Measurements from ENCODE around the gene EHD2. TPM values are rescaled to one million over a fixed set of nuclear protein-coding genes. Genes with fewer than 3 reads are reported as not detected.

Gene EHD2
- total and polyA plus RNA-seq, 2 of the 4 experiments (the other 2 are of a cell fraction): 35.3 to 181 TPM

DNA sequence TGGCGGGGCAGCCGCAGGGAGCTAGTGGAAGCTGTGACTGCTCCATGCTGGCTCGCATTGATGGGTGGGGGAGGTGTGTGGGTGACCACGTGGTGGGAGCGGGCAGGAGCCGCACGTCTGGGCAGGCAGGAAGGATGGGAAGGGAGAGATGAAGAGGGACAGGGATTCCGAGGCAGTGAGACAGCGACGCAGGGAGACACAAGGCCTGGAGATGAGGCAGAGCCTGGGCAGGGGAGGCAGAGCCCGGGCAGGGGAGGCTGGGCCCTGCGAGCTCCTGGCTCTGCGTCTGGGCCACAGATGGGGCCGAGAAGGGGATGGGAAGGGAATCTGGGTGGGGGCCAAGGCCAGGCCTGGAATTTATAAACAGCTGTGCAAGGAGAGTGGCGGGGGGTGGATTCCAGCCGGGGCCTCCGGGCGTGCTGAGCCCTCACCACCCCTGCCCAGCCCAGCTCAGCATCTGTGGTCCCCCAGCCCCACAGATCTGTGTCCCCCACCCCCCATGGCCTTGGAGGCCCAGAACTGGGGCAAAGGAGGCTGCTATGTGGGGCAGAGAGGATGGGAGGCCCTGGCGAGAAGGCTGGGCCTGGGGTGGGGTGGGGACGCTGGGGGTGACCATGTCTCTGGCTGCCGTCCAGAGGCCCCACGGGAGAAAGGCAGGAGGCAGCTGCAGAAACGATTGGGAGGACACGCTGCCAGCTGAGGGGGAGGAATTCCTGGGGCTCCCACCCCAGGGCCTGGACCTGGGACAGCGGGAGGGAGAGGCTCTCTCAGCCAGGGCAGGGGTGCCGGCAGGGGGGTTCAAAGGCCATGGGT lies 6.0 kb downstream of the EHD2 start:
- Histone ChIP-seq H4K8ac (ENCODE audit: low read depth in 2 of 2, low read length in 2 of 2) (peak overlapping the region; percentile 2 to 86), H3K9me1 (ENCODE audit: insufficient read depth, low read length) (peaks cover 24% of the 10 kb centered on the region), H3K36me3 (ENCODE audit: control insufficient read depth, insufficient read depth, low read length) (peaks cover 49% of the 10 kb centered on the region), H3K9ac (ENCODE audit: low read depth, low read length) (peak overlapping the region; percentile 58), H3K4me3 (ENCODE audit: insufficient read depth, low read depth, low read length) (0 out of 2 replicates have a peak overlapping the region, but pooled peaks have one; percentile 7), H2BK120ac (ENCODE audit: low read depth, low read length) (peak overlapping the region; percentile 74), H3K9me3 (ENCODE audit: control insufficient read depth, insufficient read depth, low read length) (no peaks in the 10 kb centered on the region), H3K4me1 (ENCODE audit: control insufficient read depth, insufficient read depth, low read length) (peaks cover 39% of the 10 kb centered on the region), H3K18ac (ENCODE audit: low read depth, low read length) (peak overlapping the region; percentile 72; the same call in 1 of the 2 replicates), H2AK5ac (ENCODE audit: low read depth, low read length) (peak overlapping the region; percentile 94), H2AK9ac (replicated peaks; ENCODE audit: low read depth, low read length, poor library complexity) (peak overlapping the region; percentile 93), H2BK15ac (ENCODE audit: low read depth, low read length) (peak overlapping the region; percentile 32; the same call in 1 of the 3 replicates), H4K91ac (ENCODE audit: insufficient read depth, low read depth, low read length) (peak overlapping the region; percentile 96), H4K5ac (ENCODE audit: low read depth, low read length) (peak overlapping the region; percentile 59; the same call in 1 of the 2 replicates), H2AFZ (replicated peaks; ENCODE audit: low read length, poor library complexity) (peak overlapping the region; percentile 84), H3K27me3 (ENCODE audit: control insufficient read depth, insufficient read depth, low read length) (no peaks in the 10 kb centered on the region), H3K56ac (ENCODE audit: extremely low read depth, insufficient read depth, low read length) (peak overlapping the region; percentile 78), H3K14ac (replicated peaks; ENCODE audit: low read depth, low read length) (peak overlapping the region; percentile 76), H3K23ac (ENCODE audit: low read depth, low read length) (peak overlapping the region; percentile 68), H2BK20ac (ENCODE audit: low read depth, low read length) (peak overlapping the region; percentile 58; the same call in 1 of the 2 replicates), H3K4ac (ENCODE audit: low read depth, low read length) (peak overlapping the region; percentile 87), H3K27ac (ENCODE audit: insufficient read depth, low read length) (peak overlapping the region; percentile 97), H3K4me2 (ENCODE audit: low read depth, low read length) (peak overlapping the region; percentile 66; the same call in 1 of the 2 replicates), H3K79me1 (ENCODE audit: low read depth in 1 of 2, low read length in 2 of 2) (peaks cover 12 to 58% of the 10 kb centered on the region in 2 experiments), H4K20me1 (ENCODE audit: insufficient read depth, low read length) (peaks cover 52% of the 10 kb centered on the region), H2BK5ac (ENCODE audit: low read depth, low read length, poor library complexity, severe bottlenecking) (peak overlapping the region; percentile 98)
- DNase-seq (peak; percentile 99), ATAC-seq (ENCODE audit: low read depth) (peak; percentile 85)
- ChIA-PET CTCF (interaction anchor here (1.3 kb wide), 1 partner anchor 21 kb away, joined by 3 read pairs; no protein-coding TSS in a partner anchor), POLR2A (ENCODE audit: unreplicated experiment) (interaction anchor here (1.0 kb wide), 2 partner anchors 11 to 13 kb away, joined by 9 to 36 read pairs; no protein-coding TSS in a partner anchor)
- 0% methylated on average over 10 of the region's 26 CpGs; no CpG with 5 or more reads in 1 of the 2 experiments for WGBS, 2 experiments (ENCODE audit: extremely low coverage in 2 of 2, insufficient read length in 1 of 2)
- in situ Hi-C loops (cut with MboI; ENCODE audit: low sequenced_read_pairs): loop anchor here (25.0 kb wide), 1 partner anchor 432 kb away; no protein-coding TSS in a partner anchor
- dilution Hi-C loops (cut with HindIII; ENCODE audit: low sequenced_read_pairs, unreplicated experiment): no loop called here
- intact Hi-C loops (cut with micrococcal nuclease): loop anchor here (1.0 kb wide), 1 partner anchor 24 kb away; no protein-coding TSS in a partner anchor
- BruUV-seq (replicated peaks): no TSS peak
- TF ChIP-seq, protein P1, sequence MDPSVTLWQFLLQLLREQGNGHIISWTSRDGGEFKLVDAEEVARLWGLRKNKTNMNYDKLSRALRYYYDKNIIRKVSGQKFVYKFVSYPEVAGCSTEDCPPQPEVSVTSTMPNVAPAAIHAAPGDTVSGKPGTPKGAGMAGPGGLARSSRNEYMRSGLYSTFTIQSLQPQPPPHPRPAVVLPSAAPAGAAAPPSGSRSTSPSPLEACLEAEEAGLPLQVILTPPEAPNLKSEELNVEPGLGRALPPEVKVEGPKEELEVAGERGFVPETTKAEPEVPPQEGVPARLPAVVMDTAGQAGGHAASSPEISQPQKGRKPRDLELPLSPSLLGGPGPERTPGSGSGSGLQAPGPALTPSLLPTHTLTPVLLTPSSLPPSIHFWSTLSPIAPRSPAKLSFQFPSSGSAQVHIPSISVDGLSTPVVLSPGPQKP (IDR thresholded peaks at IDR 0.05; ENCODE audit: borderline replicate concordance, low read depth, low read length): no peak
- TF ChIP-seq CHD1 (IDR thresholded peaks at IDR 0.05; ENCODE audit: low read depth, low read length): no peak
- no peak for TF ChIP-seq MAFK (IDR thresholded peaks at IDR 0.05; ENCODE audit: low read depth, low read length)
- TF ChIP-seq NFE2L2 (IDR thresholded peaks at IDR 0.05; ENCODE audit: low read depth, low read length): no peak
- TF ChIP-seq, protein P2, sequence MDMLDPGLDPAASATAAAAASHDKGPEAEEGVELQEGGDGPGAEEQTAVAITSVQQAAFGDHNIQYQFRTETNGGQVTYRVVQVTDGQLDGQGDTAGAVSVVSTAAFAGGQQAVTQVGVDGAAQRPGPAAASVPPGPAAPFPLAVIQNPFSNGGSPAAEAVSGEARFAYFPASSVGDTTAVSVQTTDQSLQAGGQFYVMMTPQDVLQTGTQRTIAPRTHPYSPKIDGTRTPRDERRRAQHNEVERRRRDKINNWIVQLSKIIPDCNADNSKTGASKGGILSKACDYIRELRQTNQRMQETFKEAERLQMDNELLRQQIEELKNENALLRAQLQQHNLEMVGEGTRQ (IDR thresholded peaks at IDR 0.05; ENCODE audit: low read depth, low read length): peak; percentile 96
- TF ChIP-seq, protein P3, sequence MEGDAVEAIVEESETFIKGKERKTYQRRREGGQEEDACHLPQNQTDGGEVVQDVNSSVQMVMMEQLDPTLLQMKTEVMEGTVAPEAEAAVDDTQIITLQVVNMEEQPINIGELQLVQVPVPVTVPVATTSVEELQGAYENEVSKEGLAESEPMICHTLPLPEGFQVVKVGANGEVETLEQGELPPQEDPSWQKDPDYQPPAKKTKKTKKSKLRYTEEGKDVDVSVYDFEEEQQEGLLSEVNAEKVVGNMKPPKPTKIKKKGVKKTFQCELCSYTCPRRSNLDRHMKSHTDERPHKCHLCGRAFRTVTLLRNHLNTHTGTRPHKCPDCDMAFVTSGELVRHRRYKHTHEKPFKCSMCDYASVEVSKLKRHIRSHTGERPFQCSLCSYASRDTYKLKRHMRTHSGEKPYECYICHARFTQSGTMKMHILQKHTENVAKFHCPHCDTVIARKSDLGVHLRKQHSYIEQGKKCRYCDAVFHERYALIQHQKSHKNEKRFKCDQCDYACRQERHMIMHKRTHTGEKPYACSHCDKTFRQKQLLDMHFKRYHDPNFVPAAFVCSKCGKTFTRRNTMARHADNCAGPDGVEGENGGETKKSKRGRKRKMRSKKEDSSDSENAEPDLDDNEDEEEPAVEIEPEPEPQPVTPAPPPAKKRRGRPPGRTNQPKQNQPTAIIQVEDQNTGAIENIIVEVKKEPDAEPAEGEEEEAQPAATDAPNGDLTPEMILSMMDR (conservative IDR thresholded peaks at IDR 0.05; ENCODE audit: low read depth, low read length): no peak
- peak; percentile 46 for TF ChIP-seq BHLHE40 (IDR thresholded peaks at IDR 0.05; ENCODE audit: low read depth, low read length)
- no peak for TF ChIP-seq CEBPB (IDR thresholded peaks at IDR 0.05; ENCODE audit: low read depth, low read length)
- no peak for TF ChIP-seq RCOR1 (IDR thresholded peaks at IDR 0.05; ENCODE audit: insufficient replicate concordance, low read length)
- TF ChIP-seq MXI1 (IDR thresholded peaks at IDR 0.05; ENCODE audit: borderline replicate concordance, low read depth, low read length): peak; percentile 98
- TF ChIP-seq RFX5 (IDR thresholded peaks at IDR 0.05; ENCODE audit: low read depth, low read length): no peak
- TF ChIP-seq SMC3 (IDR thresholded peaks at IDR 0.05; ENCODE audit: low read depth, low read length): no peak

Data from IMR-90 (cell line).